IMR-90 (cell line): ENCODE results near the gene MEDAG. TPM values are rescaled to one million over a fixed set of nuclear protein-coding genes. Genes with fewer than 3 reads are reported as not detected.

Experiments
- ATAC-seq: fragments of 200-7000 bp; cut with Tn5 transposase; 2 replicates; pipeline ENCODE4 v1.9.1; 2020; ENCODE audit warnings: low read depth, mild to moderate bottlenecking, moderate library complexity
- BruUV-seq: library from RNA; stranded (reverse); fragments of 400-500 nt; replicated peaks from 2 replicates; lab custom pipeline; 2021; lab: Mats Ljungman, UMichigan
- CTCF ChIA-PET: fragments of 300-600 bp; formaldehyde crosslinking; extraction: SDS; loops from one replicate; lab custom pipeline; 2021; ENCODE audit warnings: antibody characterized with exemption; lab: Yijun Ruan, JAX
- POLR2A ChIA-PET: fragments of 300-600 bp; sonication (Branson Sonifier 250); formaldehyde crosslinking; loops from one replicate; lab custom pipeline; 2022; ENCODE audit warnings: antibody characterized with exemption; ENCODE audit not compliant: unreplicated experiment; lab: Charles Lee
- DNase-seq: peaks from one replicate; pipeline ENCODE4 v3.0.0; 2013
- H2AFZ ChIP-seq: replicated peaks from 2 replicates; pipeline ENCODE3; 2013; ENCODE audit warnings: low read length, mild to moderate bottlenecking; ENCODE audit not compliant: poor library complexity
- H2AK5ac ChIP-seq: 2 replicates; pipeline ENCODE4 v1.6.1; 2013; ENCODE audit warnings: low read depth, low read length, inconsistent platforms
- H2AK9ac ChIP-seq: replicated peaks from 2 replicates; pipeline ENCODE3; 2013; ENCODE audit warnings: mild to moderate bottlenecking, low read depth, low read length, moderate library complexity; ENCODE audit not compliant: poor library complexity
- H2BK120ac ChIP-seq: 2 replicates; pipeline ENCODE4 v1.6.1; 2013; ENCODE audit warnings: low read depth, low read length, inconsistent platforms
- H2BK15ac ChIP-seq: 3 replicates; pipeline ENCODE4 v1.6.1; 2013; ENCODE audit warnings: low read depth, low read length, inconsistent platforms
- H2BK20ac ChIP-seq: 2 replicates; pipeline ENCODE4 v1.6.1; 2013; ENCODE audit warnings: low read depth, mild to moderate bottlenecking, inconsistent platforms, low read length, moderate library complexity
- H2BK5ac ChIP-seq: 2 replicates; pipeline ENCODE4 v1.6.1; 2013; ENCODE audit warnings: mild to moderate bottlenecking, low read depth, low read length, inconsistent platforms; ENCODE audit not compliant: poor library complexity, severe bottlenecking
- H3K14ac ChIP-seq: replicated peaks from 2 replicates; pipeline ENCODE4 v1.6.1; 2013; ENCODE audit warnings: low read depth, low read length, inconsistent platforms
- H3K18ac ChIP-seq: 2 replicates; pipeline ENCODE4 v1.6.1; 2013; ENCODE audit warnings: low read depth, low read length, control low read depth
- H3K23ac ChIP-seq: 2 replicates; pipeline ENCODE4 v1.6.1; 2013; ENCODE audit warnings: low read depth, low read length, inconsistent platforms
- H3K27ac ChIP-seq: 2 replicates; pipeline ENCODE4 v1.5.1; 2013; ENCODE audit warnings: mild to moderate bottlenecking, control low read depth, low read length; ENCODE audit not compliant: insufficient read depth
- H3K27me3 ChIP-seq: 2 replicates; pipeline ENCODE4 v1.6.1; 2013; ENCODE audit warnings: low read length; ENCODE audit not compliant: control insufficient read depth, insufficient read depth
- H3K36me3 ChIP-seq: 2 replicates; pipeline ENCODE4 v1.6.1; 2013; ENCODE audit warnings: low read length, mixed read lengths; ENCODE audit not compliant: control insufficient read depth, insufficient read depth
- H3K4ac ChIP-seq: 2 replicates; pipeline ENCODE4 v1.6.1; 2013; ENCODE audit warnings: low read depth, low read length, inconsistent platforms
- H3K4me1 ChIP-seq: 2 replicates; pipeline ENCODE4 v1.6.1; 2013; ENCODE audit warnings: low read length, mixed read lengths; ENCODE audit not compliant: control insufficient read depth, insufficient read depth
- H3K4me2 ChIP-seq: 2 replicates; pipeline ENCODE4 v1.6.1; 2013; ENCODE audit warnings: low read depth, mild to moderate bottlenecking, control low read depth, low read length, moderate library complexity
- H3K4me3 ChIP-seq: 2 replicates; pipeline ENCODE4 v1.5.1; 2013; ENCODE audit warnings: low read depth, mild to moderate bottlenecking, control low read depth, low read length, moderate library complexity; ENCODE audit not compliant: insufficient read depth
- H3K56ac ChIP-seq: 2 replicates; pipeline ENCODE4 v1.6.1; 2013; ENCODE audit warnings: low read length, inconsistent platforms; ENCODE audit not compliant: insufficient read depth; ENCODE audit errors: extremely low read depth
- H3K79me1 ChIP-seq, 2 experiments: 2 replicates each; pipeline ENCODE4 v1.6.1; 2013; ENCODE audit warnings: low read length in 2 of 2, inconsistent platforms in 1 of 2, low read depth in 1 of 2
- H3K9ac ChIP-seq: 2 replicates; pipeline ENCODE4 v1.6.1; 2013; ENCODE audit warnings: low read depth, low read length, control low read depth
- H3K9me1 ChIP-seq: 2 replicates; pipeline ENCODE4 v1.6.1; 2013; ENCODE audit warnings: low read length, inconsistent platforms; ENCODE audit not compliant: insufficient read depth
- H3K9me3 ChIP-seq: 2 replicates; pipeline ENCODE4 v1.6.1; 2013; ENCODE audit warnings: low read length; ENCODE audit not compliant: control insufficient read depth, insufficient read depth
- H4K20me1 ChIP-seq: 2 replicates; pipeline ENCODE4 v1.6.1; 2013; ENCODE audit warnings: low read length, inconsistent platforms; ENCODE audit not compliant: insufficient read depth
- H4K5ac ChIP-seq: 2 replicates; pipeline ENCODE4 v1.6.1; 2013; ENCODE audit warnings: mild to moderate bottlenecking, low read depth, low read length, control low read depth
- H4K8ac ChIP-seq, 2 experiments: 2 replicates each; pipeline ENCODE4 v1.6.1; 2013; ENCODE audit warnings: low read depth in 2 of 2, low read length in 2 of 2, control low read depth in 1 of 2, inconsistent platforms in 1 of 2
- H4K91ac ChIP-seq: 2 replicates; pipeline ENCODE4 v1.6.1; 2013; ENCODE audit warnings: low read depth, low read length, inconsistent platforms; ENCODE audit not compliant: insufficient read depth
- BHLHE40 ChIP-seq: fragments of 150-350 bp; IDR thresholded peaks from 2 replicates; pipeline ENCODE4 v1.6.1; 2016; ENCODE audit warnings: mild to moderate bottlenecking, low read depth, low read length
- CEBPB ChIP-seq: IDR thresholded peaks from 2 replicates; pipeline ENCODE4 v1.6.1; 2012; ENCODE audit warnings: low read depth, low read length, improper control_type of control experiment
- MAFK ChIP-seq: IDR thresholded peaks from 2 replicates; pipeline ENCODE4 v1.6.1; 2012; ENCODE audit warnings: low read depth, low read length, improper control_type of control experiment
- NFE2L2 ChIP-seq: fragments of 150-350 bp; IDR thresholded peaks from 2 replicates; pipeline ENCODE4 v1.6.1; 2016; ENCODE audit warnings: low read depth, mild to moderate bottlenecking, low read length
- RAD21 ChIP-seq: IDR thresholded peaks from 2 replicates; pipeline ENCODE4 v1.6.1; 2012; ENCODE audit warnings: low read length, improper control_type of control experiment
- RFX5 ChIP-seq: IDR thresholded peaks from 2 replicates; pipeline ENCODE4 v1.8.0; 2012; ENCODE audit warnings: low read depth, mild to moderate bottlenecking, low read length, moderate library complexity
- WGBS, 2 experiments: methylation state at CpG; one replicate each; pipeline versions ENCODE4 v1.1.5 to v1.1.7; 2013; ENCODE audit warnings: missing lambda C conversion rate in 2 of 2; ENCODE audit not compliant: insufficient read length in 1 of 2; ENCODE audit errors: extremely low coverage in 2 of 2; 5-methylcytosine and 5-hydroxymethylcytosine counted together
- dilution Hi-C: fragments of 300-500 bp; cut with HindIII; formaldehyde crosslinking; loops from one replicate; pipeline ENCODE4 v1.14.3; 2018; ENCODE audit warnings: low sequenced_read_pairs; ENCODE audit not compliant: unreplicated experiment
- in situ Hi-C: fragments of 300-500 bp; cut with MboI; formaldehyde crosslinking; loops from 3 replicates; pipeline ENCODE4 v1.14.3; 2019; ENCODE audit warnings: low sequenced_read_pairs, inconsistent platforms, mixed read lengths
- intact Hi-C: fragments of 100-400 bp; cut with micrococcal nuclease; formaldehyde crosslinking; loops from 2 replicates; pipeline ENCODE4 v1.10.0; 2022
- polyA plus RNA-seq, 3 experiments: library from polyadenylated mRNA; depleted of rRNA; stranded (reverse); fragments of >200 nt; gene quantifications; 2 replicates each; pipeline ENCODE4 v1.2.3, GENCODE V29; 2012; ENCODE audit warnings: low replicate concordance in 1 of 3
- total RNA-seq: library from RNA; depleted of rRNA; stranded (reverse); fragments of >200 nt; gene quantifications from 2 replicates; pipeline ENCODE4 v1.2.3, GENCODE V29; 2012
- TF ChIP-seq, protein P1 (sequence below): fragments of 150-350 bp; IDR thresholded peaks from 2 replicates; pipeline ENCODE4 v1.6.1; 2017; ENCODE audit warnings: mild to moderate bottlenecking, antibody characterized with exemption, low read length, low read depth

MEDAG gene
- total and polyA plus RNA-seq, 2 of the 4 experiments (the other 2 are of a cell fraction) = 0.32 to 0.36 TPM

- TF ChIP-seq BHLHE40 = no peak
- no peak for TF ChIP-seq CEBPB
- no peak for TF ChIP-seq MAFK
- TF ChIP-seq NFE2L2 = no peak
- TF ChIP-seq RAD21 = no peak
- TF ChIP-seq, protein P1, sequence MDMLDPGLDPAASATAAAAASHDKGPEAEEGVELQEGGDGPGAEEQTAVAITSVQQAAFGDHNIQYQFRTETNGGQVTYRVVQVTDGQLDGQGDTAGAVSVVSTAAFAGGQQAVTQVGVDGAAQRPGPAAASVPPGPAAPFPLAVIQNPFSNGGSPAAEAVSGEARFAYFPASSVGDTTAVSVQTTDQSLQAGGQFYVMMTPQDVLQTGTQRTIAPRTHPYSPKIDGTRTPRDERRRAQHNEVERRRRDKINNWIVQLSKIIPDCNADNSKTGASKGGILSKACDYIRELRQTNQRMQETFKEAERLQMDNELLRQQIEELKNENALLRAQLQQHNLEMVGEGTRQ = no peak
- no peak for TF ChIP-seq RFX5
- ATAC-seq (no peak), DNase-seq (no peak)
- Histone ChIP-seq H4K8ac (no peak overlapping the region), H4K5ac (no peak overlapping the region), H2BK120ac (no peak overlapping the region), H4K91ac (no peak overlapping the region), H2AK9ac (no peak overlapping the region), H3K36me3 (no peaks in the 10 kb centered on the region), H3K23ac (no peak overlapping the region), H3K14ac (no peak overlapping the region), H3K18ac (no peak overlapping the region), H2BK5ac (no peak overlapping the region), H3K56ac (no peak overlapping the region), H2BK15ac (no peak overlapping the region), H3K4ac (no peak overlapping the region), H4K20me1 (no peaks in the 10 kb centered on the region), H2BK20ac (no peak overlapping the region), H3K4me3 (no peak overlapping the region), H3K4me2 (no peak overlapping the region), H3K27me3 (peaks cover 10% of the 10 kb centered on the region), H3K9ac (no peak overlapping the region), H3K9me1 (no peaks in the 10 kb centered on the region), H3K9me3 (no peaks in the 10 kb centered on the region), H3K79me1 (no peaks in the 10 kb centered on the region), H3K27ac (no peak overlapping the region), H2AFZ (no peak overlapping the region), H3K4me1 (no peaks in the 10 kb centered on the region), H2AK5ac (no peak overlapping the region)
- in situ Hi-C loops = no loop called here
- WGBS, 2 experiments = no CpG with 5 or more reads among the region's 1 CpG
- CTCF ChIA-PET = no interaction called here
- POLR2A ChIA-PET = no interaction called here
- intact Hi-C loops = no loop called here
- dilution Hi-C loops = no loop called here
- BruUV-seq = no TSS peak
These were observed 21.5 kb downstream of the MEDAG start for GRCh38 chr13:30927595-30927994.
